HFF-Myc (cell line): ENCODE data around the gene SPAG6.

Source experiments
- DNase-seq: peaks from one replicate; pipeline ENCODE4 v3.0.0-alpha.2; 2011; ENCODE audit warnings: low read depth; ENCODE audit errors: extremely low read depth
- H3K4me3 ChIP-seq: replicated peaks from 2 replicates; pipeline ENCODE4 v1.5.1; 2011; ENCODE audit warnings: low read depth, mild to moderate bottlenecking, control low read depth, low read length
- TF ChIP-seq, protein P1 (sequence below): IDR thresholded peaks from 2 replicates; pipeline ENCODE4 v1.5.1; 2012; ENCODE audit warnings: mild to moderate bottlenecking, low read depth, low read length, control low read depth; ENCODE audit errors: missing control alignments

The SPAG6 gene

DNA sequence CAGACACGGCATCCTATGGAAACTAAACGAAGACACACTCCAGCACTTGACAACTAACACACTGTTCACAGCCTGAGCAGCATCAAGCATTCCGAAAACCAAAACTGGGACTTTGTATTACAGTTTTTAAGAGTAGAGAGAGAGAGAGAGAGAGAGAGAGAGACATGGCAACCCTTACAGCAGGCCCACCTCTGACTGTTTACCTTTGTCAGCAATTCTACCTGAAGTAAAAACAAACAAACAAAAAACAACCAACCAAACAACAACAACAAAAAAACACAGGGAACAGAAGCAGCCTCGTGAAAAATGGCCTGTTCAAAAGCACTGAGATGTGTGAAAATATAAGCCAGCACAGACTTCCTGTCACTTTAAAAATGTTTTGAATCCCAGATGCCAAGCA lies 118.0 kb downstream of the SPAG6 start:
- DNase-seq = no peak
- TF ChIP-seq, protein P1, sequence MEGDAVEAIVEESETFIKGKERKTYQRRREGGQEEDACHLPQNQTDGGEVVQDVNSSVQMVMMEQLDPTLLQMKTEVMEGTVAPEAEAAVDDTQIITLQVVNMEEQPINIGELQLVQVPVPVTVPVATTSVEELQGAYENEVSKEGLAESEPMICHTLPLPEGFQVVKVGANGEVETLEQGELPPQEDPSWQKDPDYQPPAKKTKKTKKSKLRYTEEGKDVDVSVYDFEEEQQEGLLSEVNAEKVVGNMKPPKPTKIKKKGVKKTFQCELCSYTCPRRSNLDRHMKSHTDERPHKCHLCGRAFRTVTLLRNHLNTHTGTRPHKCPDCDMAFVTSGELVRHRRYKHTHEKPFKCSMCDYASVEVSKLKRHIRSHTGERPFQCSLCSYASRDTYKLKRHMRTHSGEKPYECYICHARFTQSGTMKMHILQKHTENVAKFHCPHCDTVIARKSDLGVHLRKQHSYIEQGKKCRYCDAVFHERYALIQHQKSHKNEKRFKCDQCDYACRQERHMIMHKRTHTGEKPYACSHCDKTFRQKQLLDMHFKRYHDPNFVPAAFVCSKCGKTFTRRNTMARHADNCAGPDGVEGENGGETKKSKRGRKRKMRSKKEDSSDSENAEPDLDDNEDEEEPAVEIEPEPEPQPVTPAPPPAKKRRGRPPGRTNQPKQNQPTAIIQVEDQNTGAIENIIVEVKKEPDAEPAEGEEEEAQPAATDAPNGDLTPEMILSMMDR = no peak
- no peak overlapping the region for H3K4me3 ChIP-seq

DNA sequence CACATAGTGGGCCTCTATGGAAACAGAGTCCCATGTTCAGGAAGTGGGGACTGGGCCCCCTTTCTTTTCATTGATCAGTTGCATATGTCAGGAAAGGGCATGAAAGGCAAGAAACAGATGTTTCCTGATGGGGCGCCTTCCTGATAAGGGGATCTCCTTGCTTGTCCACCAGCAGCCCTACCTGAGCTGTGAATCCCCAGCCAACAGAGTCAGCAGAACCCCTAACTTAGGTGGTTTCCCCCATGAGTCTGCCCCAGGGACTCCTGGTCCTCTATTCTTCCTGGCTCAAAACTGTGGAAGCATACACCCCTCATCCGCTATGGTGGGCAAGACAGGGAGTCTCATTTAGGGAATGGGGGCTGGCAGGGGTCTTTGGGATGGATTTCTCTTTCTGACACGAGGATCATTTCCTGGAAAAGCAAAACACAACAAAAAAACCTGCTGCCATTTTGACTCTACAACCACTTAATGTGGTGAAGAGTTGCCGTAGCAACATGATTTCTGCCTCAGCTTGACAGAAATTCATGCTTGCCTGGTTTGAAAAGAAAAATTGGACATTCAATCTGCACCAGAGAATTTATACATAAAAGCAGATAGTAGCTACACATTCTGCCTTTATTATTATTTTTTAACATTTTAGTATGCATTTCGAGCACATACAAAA lies 119.8 kb downstream of the SPAG6 start:
- no peak overlapping the region for H3K4me3 ChIP-seq
- TF ChIP-seq, protein P1 = no peak
- no peak for DNase-seq

DNA sequence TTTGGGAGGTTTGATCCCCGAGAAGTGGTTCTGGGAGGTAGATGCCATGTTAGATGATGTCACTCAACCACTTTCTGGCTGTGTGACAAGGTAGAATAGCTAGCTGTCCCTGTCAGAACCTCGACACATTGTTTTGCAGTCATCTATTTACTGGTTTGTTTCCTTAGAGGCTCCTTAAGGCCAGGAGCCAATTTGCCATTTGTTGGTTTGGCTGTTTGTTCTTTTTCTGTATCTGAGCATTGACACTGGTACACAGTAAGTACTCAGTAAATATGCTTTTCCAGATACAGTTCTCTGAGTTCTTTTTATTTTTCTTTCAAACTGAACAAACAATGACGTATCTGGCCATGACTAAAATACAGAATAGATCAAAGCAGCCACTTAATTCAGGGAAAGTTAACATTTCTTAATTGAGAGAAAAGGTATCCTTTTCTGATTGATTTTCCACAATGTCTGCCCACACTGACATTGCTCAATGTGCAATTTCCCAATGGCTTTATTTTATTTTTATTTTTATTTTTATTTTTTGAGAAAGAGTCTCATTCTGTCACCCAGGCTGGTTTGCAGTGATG lies 121.6 kb downstream of the SPAG6 start:
- H3K4me3 ChIP-seq = no peak overlapping the region
- DNase-seq = no peak
- TF ChIP-seq, protein P1 = no peak
